Measurements from ENCODE around the gene PIK3R5.

Gene PIK3R5

DNA sequence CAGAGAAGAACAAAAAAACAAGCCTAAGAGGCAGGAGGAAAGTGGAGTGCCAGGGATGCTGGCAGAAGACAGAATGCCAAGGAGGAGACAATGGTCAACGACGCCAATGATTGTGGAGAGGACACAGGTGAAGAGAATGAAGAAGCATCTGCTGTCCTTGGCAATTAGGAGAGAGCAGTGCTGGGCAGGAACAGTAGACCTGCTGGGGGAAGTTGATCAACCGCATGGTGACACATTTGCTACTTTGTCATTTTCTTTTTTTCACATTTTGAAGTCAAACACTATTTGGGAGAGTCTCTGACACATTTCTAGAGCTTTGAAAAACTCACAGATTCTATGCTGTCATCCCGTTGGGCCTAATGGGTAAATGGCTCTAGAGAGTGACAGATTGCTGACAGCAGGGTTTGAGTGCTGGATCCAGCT lies 97.0 kb downstream of the PIK3R5 start:
- no peak overlapping the region for H3K4me3 ChIP-seq (ENCODE audit: low read depth in 1 of 2, low read length in 2 of 2)
- no peak overlapping the region; the same call in 1 of the 2 replicates for H3K27ac ChIP-seq (ENCODE audit: low read length)
- peaks cover 12% of the 10 kb centered on the region; the same call in 1 of the 2 replicates for H3K36me3 ChIP-seq (ENCODE audit: insufficient read depth, low read length)
- H3K79me2 ChIP-seq (ENCODE audit: insufficient read depth, low read length) = peaks cover 37% of the 10 kb centered on the region
- H3K9me3 ChIP-seq (ENCODE audit: insufficient read depth, low read length, severe bottlenecking) = no peaks in the 10 kb centered on the region
- H3K4me2 ChIP-seq (ENCODE audit: insufficient read depth, low read length) = no peak overlapping the region
- peaks cover 54% of the 10 kb centered on the region for H3K4me1 ChIP-seq (ENCODE audit: insufficient read depth, low read length)
- TF ChIP-seq EZH2 (IDR thresholded peaks at IDR 0.05; ENCODE audit: borderline replicate concordance, low read depth, low read length, severe bottlenecking) = no peak
- TF ChIP-seq, protein P1, sequence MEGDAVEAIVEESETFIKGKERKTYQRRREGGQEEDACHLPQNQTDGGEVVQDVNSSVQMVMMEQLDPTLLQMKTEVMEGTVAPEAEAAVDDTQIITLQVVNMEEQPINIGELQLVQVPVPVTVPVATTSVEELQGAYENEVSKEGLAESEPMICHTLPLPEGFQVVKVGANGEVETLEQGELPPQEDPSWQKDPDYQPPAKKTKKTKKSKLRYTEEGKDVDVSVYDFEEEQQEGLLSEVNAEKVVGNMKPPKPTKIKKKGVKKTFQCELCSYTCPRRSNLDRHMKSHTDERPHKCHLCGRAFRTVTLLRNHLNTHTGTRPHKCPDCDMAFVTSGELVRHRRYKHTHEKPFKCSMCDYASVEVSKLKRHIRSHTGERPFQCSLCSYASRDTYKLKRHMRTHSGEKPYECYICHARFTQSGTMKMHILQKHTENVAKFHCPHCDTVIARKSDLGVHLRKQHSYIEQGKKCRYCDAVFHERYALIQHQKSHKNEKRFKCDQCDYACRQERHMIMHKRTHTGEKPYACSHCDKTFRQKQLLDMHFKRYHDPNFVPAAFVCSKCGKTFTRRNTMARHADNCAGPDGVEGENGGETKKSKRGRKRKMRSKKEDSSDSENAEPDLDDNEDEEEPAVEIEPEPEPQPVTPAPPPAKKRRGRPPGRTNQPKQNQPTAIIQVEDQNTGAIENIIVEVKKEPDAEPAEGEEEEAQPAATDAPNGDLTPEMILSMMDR (IDR thresholded peaks at IDR 0.05; ENCODE audit: borderline replicate concordance, extremely low read depth, low read length, poor library complexity, severe bottlenecking) = no peak
- H3K9ac ChIP-seq (ENCODE audit: low read depth, low read length) = no peak overlapping the region
- no peaks in the 10 kb centered on the region for H4K20me1 ChIP-seq (ENCODE audit: insufficient read depth, low read length)
- H3K27me3 ChIP-seq (ENCODE audit: insufficient read depth, low read length, poor library complexity) = no peaks in the 10 kb centered on the region
- no peak for ATAC-seq (ENCODE audit: insufficient read depth, low read depth)
- no peak overlapping the region for H2AFZ ChIP-seq (ENCODE audit: low read depth, low read length)
- DNase-seq = no peak

DNA sequence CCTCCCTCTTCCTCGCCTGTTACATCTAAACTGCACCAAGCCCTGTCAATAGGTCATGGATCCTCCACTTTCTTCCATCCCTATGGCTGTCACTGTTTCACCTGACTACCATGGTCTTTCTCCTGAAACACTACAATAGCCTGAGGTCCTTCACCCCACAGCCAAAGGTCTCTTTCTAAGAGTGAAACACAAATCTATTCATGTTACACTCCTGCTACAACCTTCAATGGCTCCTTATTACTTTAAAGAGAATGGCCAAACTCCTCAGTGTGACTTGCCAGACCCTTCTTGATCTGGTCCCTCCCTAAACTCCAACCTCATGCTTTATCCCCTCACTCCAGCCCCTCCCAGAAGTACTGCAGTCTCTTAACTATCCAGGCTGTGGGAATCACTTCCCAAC lies 97.4 kb downstream of the PIK3R5 start:
- H3K27me3 ChIP-seq (ENCODE audit: insufficient read depth, low read length, poor library complexity) = no peaks in the 10 kb centered on the region
- H3K27ac ChIP-seq (ENCODE audit: low read length) = peak overlapping the region; percentile 82
- DNase-seq (no peak), ATAC-seq (ENCODE audit: insufficient read depth, low read depth) (no peak)
- peak overlapping the region; percentile 72; the same call in 1 of the 2 replicates for H2AFZ ChIP-seq (ENCODE audit: low read depth, low read length)
- no peak for TF ChIP-seq EZH2 (IDR thresholded peaks at IDR 0.05; ENCODE audit: borderline replicate concordance, low read depth, low read length, severe bottlenecking)
- TF ChIP-seq, protein P1 (IDR thresholded peaks at IDR 0.05; ENCODE audit: borderline replicate concordance, extremely low read depth, low read length, poor library complexity, severe bottlenecking) = no peak
- peak overlapping the region in 1 of 2 experiments; percentile 67; a peak in 2 of 4 replicates for H3K4me3 ChIP-seq (ENCODE audit: low read depth in 1 of 2, low read length in 2 of 2)
- H3K4me1 ChIP-seq (ENCODE audit: insufficient read depth, low read length) = peaks cover 57% of the 10 kb centered on the region
- peaks cover 12% of the 10 kb centered on the region; the same call in 1 of the 2 replicates for H3K36me3 ChIP-seq (ENCODE audit: insufficient read depth, low read length)
- peak overlapping the region; percentile 62; the same call in 1 of the 2 replicates for H3K9ac ChIP-seq (ENCODE audit: low read depth, low read length)
- H4K20me1 ChIP-seq (ENCODE audit: insufficient read depth, low read length) = no peaks in the 10 kb centered on the region
- peaks cover 41% of the 10 kb centered on the region for H3K79me2 ChIP-seq (ENCODE audit: insufficient read depth, low read length)
- H3K4me2 ChIP-seq (ENCODE audit: insufficient read depth, low read length) = peak overlapping the region; percentile 71
- H3K9me3 ChIP-seq (ENCODE audit: insufficient read depth, low read length, severe bottlenecking) = no peaks in the 10 kb centered on the region

DNA sequence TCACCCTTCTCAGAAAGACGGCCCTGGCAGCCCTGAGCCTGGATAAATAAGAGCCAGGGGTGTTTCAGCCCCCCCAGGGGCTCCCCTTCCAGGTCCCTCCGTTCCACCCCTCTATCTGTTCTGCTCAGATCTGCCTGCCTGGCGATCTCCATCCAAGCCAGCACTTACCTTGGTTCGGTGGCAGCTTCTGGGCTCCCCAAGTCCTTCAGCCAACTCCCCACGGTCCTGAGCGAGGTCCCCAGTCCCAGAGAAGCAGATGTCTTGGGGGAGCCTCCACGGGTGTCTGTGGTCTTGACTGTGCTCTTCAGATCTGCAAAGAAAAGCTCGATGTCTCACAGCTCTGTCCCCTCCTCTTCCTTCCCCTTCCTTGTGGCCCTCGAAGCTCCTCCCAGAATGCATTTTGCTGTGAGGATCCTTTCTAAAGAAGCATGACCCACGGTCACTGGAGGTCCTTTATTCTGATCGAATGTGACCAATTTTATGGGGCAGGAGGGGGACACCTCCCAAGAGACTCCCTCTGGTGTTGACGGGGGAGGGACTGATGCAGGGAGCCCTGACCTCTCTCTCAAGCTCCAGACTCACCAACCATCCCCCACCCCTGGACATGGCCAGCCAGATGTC lies 98.0 kb downstream of the PIK3R5 start, which contains the start of gene PIK3R6:
PIK3R6 (minus strand) TSS at position 314 of the 621 bp plus-strand sequence. CDS start 17,880 bp downstream, outside the sequence.
- Histone ChIP-seq H3K4me1 (ENCODE audit: insufficient read depth, low read length) (peaks cover 57% of the 10 kb centered on the region), H3K9me3 (ENCODE audit: insufficient read depth, low read length, severe bottlenecking) (no peaks in the 10 kb centered on the region), H3K9ac (ENCODE audit: low read depth, low read length) (peak within 1 kb of the TSS; percentile 62), H4K20me1 (ENCODE audit: insufficient read depth, low read length) (no peaks in the 10 kb centered on the region), H3K27me3 (ENCODE audit: insufficient read depth, low read length, poor library complexity) (no peaks in the 10 kb centered on the region), H3K27ac (ENCODE audit: low read length) (peak within 1 kb of the TSS; percentile 82), H3K36me3 (ENCODE audit: insufficient read depth, low read length) (peaks cover 16% of the 10 kb centered on the region; the same call in 1 of the 2 replicates), H3K79me2 (ENCODE audit: insufficient read depth, low read length) (peaks cover 46% of the 10 kb centered on the region), H3K4me2 (ENCODE audit: insufficient read depth, low read length) (peak within 1 kb of the TSS; percentile 71), H3K4me3 (ENCODE audit: low read depth in 1 of 2, low read length in 2 of 2) (peak within 1 kb of the TSS; percentile 25 to 67), H2AFZ (ENCODE audit: low read depth, low read length) (peak within 1 kb of the TSS; percentile 72)
- ATAC-seq (ENCODE audit: insufficient read depth, low read depth) = peak; percentile 83
- peak; percentile 57 for DNase-seq
- TF ChIP-seq, protein P1 (IDR thresholded peaks at IDR 0.05; ENCODE audit: borderline replicate concordance, extremely low read depth, low read length, poor library complexity, severe bottlenecking) = no peak
- TF ChIP-seq EZH2 (IDR thresholded peaks at IDR 0.05; ENCODE audit: borderline replicate concordance, low read depth, low read length, severe bottlenecking) = no peak

Measured in DND-41 (cell line).